Stimulated activated CD4-positive, alpha-beta T cell treated with anti-CD3 and anti-CD28 coated beads, Interleukin-4, amount 100 ng/mL, for 1 hour (primary cell): ENCODE results near the gene MEAK7.

Source experiments
- DNase-seq: peaks from one replicate; pipeline ENCODE4 v3.0.0-alpha.2; 2020

MEAK7 gene

GRCh38 chr16:84504420-84505248 lies at the start of gene MEAK7:
TSS of gene MEAK7 (minus strand) at chr16:84504659. CDS start at chr16:84498086, 6,573 bp downstream.
- DNase-seq: peak; percentile 98

GRCh38 chr16:84553873-84554399 lies 49.5 kb upstream of the MEAK7 start:
- no peak for DNase-seq

- DNase-seq: no peak
Measured at GRCh38 chr16:84552135-84552534, 47.7 kb upstream of the MEAK7 start.

GRCh38 chr16:84550096-84550495 lies 45.6 kb upstream of the MEAK7 start:
- DNase-seq: no peak

- peak; percentile 52 for DNase-seq
Measured at GRCh38 chr16:84548971-84549844, 44.7 kb upstream of the MEAK7 start.

GRCh38 chr16:84548508-84548907 lies 44.0 kb upstream of the MEAK7 start:
- DNase-seq: no peak

- DNase-seq: no peak
Measured at GRCh38 chr16:84547546-84548061, 43.1 kb upstream of the MEAK7 start.

- DNase-seq: no peak
Measured at GRCh38 chr16:84546669-84547545, 42.4 kb upstream of the MEAK7 start.

GRCh38 chr16:84545114-84545737 lies 40.8 kb upstream of the MEAK7 start:
- DNase-seq: no peak

- peak; percentile 52 for DNase-seq
Measured at GRCh38 chr16:84544031-84544773, 39.7 kb upstream of the MEAK7 start.

GRCh38 chr16:84543253-84543652 lies 38.8 kb upstream of the MEAK7 start:
- DNase-seq: no peak

GRCh38 chr16:84541999-84542817 lies 37.7 kb upstream of the MEAK7 start:
- DNase-seq: no peak

GRCh38 chr16:84540194-84540593 lies 35.7 kb upstream of the MEAK7 start:
- DNase-seq: no peak

- DNase-seq: no peak
Measured at GRCh38 chr16:84538222-84538840, 33.9 kb upstream of the MEAK7 start.

GRCh38 chr16:84537491-84538151 lies 33.2 kb upstream of the MEAK7 start:
- no peak for DNase-seq

GRCh38 chr16:84535851-84536250 lies 31.4 kb upstream of the MEAK7 start:
- no peak for DNase-seq

- DNase-seq: no peak
Measured at GRCh38 chr16:84535408-84535807, 30.9 kb upstream of the MEAK7 start.

- no peak for DNase-seq
Measured at GRCh38 chr16:84534815-84535214, 30.4 kb upstream of the MEAK7 start.

- no peak for DNase-seq
Measured at GRCh38 chr16:84532855-84533486, 28.5 kb upstream of the MEAK7 start.
